T47D (cell line): ENCODE measurements around the gene JUNB.

Experiments
- DNase-seq, 2 experiments: peaks; one replicate each; pipeline versions ENCODE4 v3.0.0 to v3.0.0-alpha.2; 2011 to 2012; ENCODE audit warnings: low read depth in 1 of 2, low spot score in 1 of 2
- JUND ChIP-seq: IDR thresholded peaks from 2 replicates; pipeline ENCODE4 v1.6.1; 2012; ENCODE audit warnings: low read depth
- in situ Hi-C: cut with HindIII; loops from 2 replicates; pipeline ENCODE4 v1.10.0; 2016; ENCODE audit warnings: low sequenced_read_pairs, low pct_unique_long_range_greater_than_20kb

Gene JUNB

GRCh38 chr19:12791345-12792050 is at the start of gene JUNB:
JUNB (plus strand) TSS chr19:12791486; CDS start chr19:12791772, 286 bp downstream.
- in situ Hi-C loops, result no loop called here
- TF ChIP-seq JUND, result no peak
- DNase-seq, result peak; percentile 81 to 96

- no peak for TF ChIP-seq JUND
- in situ Hi-C loops, result no loop called here
- no peak for DNase-seq
Observed at GRCh38 chr19:12745166-12745897, 46.0 kb upstream of the JUNB start.

GRCh38 chr19:12748489-12748888 is 42.8 kb upstream of the JUNB start:
- in situ Hi-C loops, result no loop called here
- no peak for TF ChIP-seq JUND

GRCh38 chr19:12749938-12750521 is 41.3 kb upstream of the JUNB start:
- in situ Hi-C loops, result no loop called here
- no peak for DNase-seq

More at GRCh38 chr19:12748489-12748888, 42.8 kb upstream of the JUNB start:
- no peak for DNase-seq

GRCh38 chr19:12750851-12751250 is 40.4 kb upstream of the JUNB start:
- in situ Hi-C loops, result no loop called here
- DNase-seq, result no peak
- no peak for TF ChIP-seq JUND

More at GRCh38 chr19:12749938-12750521, 41.3 kb upstream of the JUNB start:
- no peak for TF ChIP-seq JUND

- DNase-seq, result no peak
- in situ Hi-C loops, result no loop called here
- no peak for TF ChIP-seq JUND
Observed at GRCh38 chr19:12751635-12752034, 39.7 kb upstream of the JUNB start, which contains the start of gene BEST2. BEST2 (plus strand) TSS chr19:12751791; CDS start chr19:12752593, 802 bp downstream.

GRCh38 chr19:12752056-12752781 is 39.1 kb upstream of the JUNB start:
- TF ChIP-seq JUND, result no peak
- no peak for DNase-seq
- in situ Hi-C loops, result no loop called here

- in situ Hi-C loops, result no loop called here
- TF ChIP-seq JUND, result no peak
- no peak for DNase-seq
Observed at GRCh38 chr19:12754465-12755196, 36.7 kb upstream of the JUNB start.

GRCh38 chr19:12756150-12756883 is 35.0 kb upstream of the JUNB start:
- no peak for DNase-seq
- in situ Hi-C loops, result no loop called here
- no peak for TF ChIP-seq JUND

- in situ Hi-C loops, result no loop called here
- peak in 1 of 2 experiments; percentile 66 for DNase-seq
- TF ChIP-seq JUND, result no peak
Observed at GRCh38 chr19:12757544-12758274, 33.6 kb upstream of the JUNB start.

GRCh38 chr19:12759686-12760085 is 31.6 kb upstream of the JUNB start:
- no peak for DNase-seq
- no peak for TF ChIP-seq JUND
- in situ Hi-C loops, result no loop called here
